Mesendoderm (in vitro differentiated cells): ENCODE measurements around the gene NUP62.
A peak's percentile ranks its signal among the peaks of the same experiment; 100 is the strongest.

ENCODE experiments used
- DNase-seq: peaks from one replicate; pipeline ENCODE4 v3.0.0; 2013
- H2AK5ac ChIP-seq: 2 replicates; pipeline ENCODE4 v1.6.1; 2013; ENCODE audit warnings: low read length, inconsistent platforms
- H2BK120ac ChIP-seq: 2 replicates; pipeline ENCODE4 v1.6.1; 2013; ENCODE audit warnings: low read depth, mild to moderate bottlenecking, low read length, moderate library complexity, mixed read lengths
- H2BK15ac ChIP-seq: replicated peaks from 2 replicates; pipeline ENCODE4 v1.6.1; 2013; ENCODE audit warnings: low read depth, mild to moderate bottlenecking, moderate library complexity
- H2BK5ac ChIP-seq: 2 replicates; pipeline ENCODE4 v1.6.1; 2013; ENCODE audit warnings: low read length, inconsistent platforms
- H3K18ac ChIP-seq: 2 replicates; pipeline ENCODE4 v1.6.1; 2013; ENCODE audit warnings: mild to moderate bottlenecking, low read length, mixed read lengths
- H3K23ac ChIP-seq: one replicate; pipeline ENCODE4 v1.6.1; 2013; ENCODE audit warnings: low read length
- H3K27ac ChIP-seq: 2 replicates; pipeline ENCODE4 v1.5.1; 2013; ENCODE audit warnings: low read depth, mild to moderate bottlenecking, inconsistent platforms, low read length, moderate library complexity
- H3K27me3 ChIP-seq: 2 replicates; pipeline ENCODE4 v1.6.1; 2013; ENCODE audit warnings: low read length, control low read depth, mild to moderate bottlenecking, inconsistent platforms; ENCODE audit not compliant: insufficient read depth, poor library complexity
- H3K36me3 ChIP-seq: 2 replicates; pipeline ENCODE4 v1.6.1; 2013; ENCODE audit warnings: low read length, inconsistent platforms; ENCODE audit not compliant: control insufficient read depth, insufficient read depth
- H3K4ac ChIP-seq: one replicate; pipeline ENCODE4 v1.6.1; 2013; ENCODE audit warnings: low read depth, mild to moderate bottlenecking, low read length, moderate library complexity
- H3K4me1 ChIP-seq: 2 replicates; pipeline ENCODE4 v1.6.1; 2013; ENCODE audit warnings: low read depth, low read length, inconsistent platforms; ENCODE audit not compliant: control insufficient read depth
- H3K4me2 ChIP-seq: 2 replicates; pipeline ENCODE4 v1.6.1; 2013; ENCODE audit warnings: low read length
- H3K4me3 ChIP-seq: 2 replicates; pipeline ENCODE4 v1.5.1; 2013; ENCODE audit warnings: mild to moderate bottlenecking, low read length
- H3K56ac ChIP-seq: one replicate; pipeline ENCODE4 v1.6.1; 2013; ENCODE audit warnings: low read length
- H3K79me1 ChIP-seq: 2 replicates; pipeline ENCODE4 v1.6.1; 2013; ENCODE audit warnings: low read length, inconsistent platforms
- H3K79me2 ChIP-seq: 2 replicates; pipeline ENCODE4 v1.6.1; 2013; ENCODE audit warnings: mild to moderate bottlenecking, low read length; ENCODE audit not compliant: control insufficient read depth, insufficient read depth
- H3K9ac ChIP-seq: 2 replicates; pipeline ENCODE4 v1.6.1; 2013; ENCODE audit warnings: low read length, inconsistent platforms
- H4K5ac ChIP-seq: one replicate; pipeline ENCODE4 v1.6.1; 2013; ENCODE audit warnings: low read length
- H4K8ac ChIP-seq: one replicate; pipeline ENCODE4 v1.6.1; 2013; ENCODE audit warnings: low read depth, mild to moderate bottlenecking, control low read depth, low read length, moderate library complexity
- WGBS: extraction: QIAGEN DNeasy Blood & Tissue Kit; methylation state at CpG from one replicate; pipeline ENCODE4 v1.1.7; 2013; ENCODE audit warnings: low lambda C conversion rate, missing lambda C conversion rate; ENCODE audit not compliant: insufficient coverage; ENCODE audit errors: extremely low coverage; 5-methylcytosine and 5-hydroxymethylcytosine counted together

NUP62 gene

DNA sequence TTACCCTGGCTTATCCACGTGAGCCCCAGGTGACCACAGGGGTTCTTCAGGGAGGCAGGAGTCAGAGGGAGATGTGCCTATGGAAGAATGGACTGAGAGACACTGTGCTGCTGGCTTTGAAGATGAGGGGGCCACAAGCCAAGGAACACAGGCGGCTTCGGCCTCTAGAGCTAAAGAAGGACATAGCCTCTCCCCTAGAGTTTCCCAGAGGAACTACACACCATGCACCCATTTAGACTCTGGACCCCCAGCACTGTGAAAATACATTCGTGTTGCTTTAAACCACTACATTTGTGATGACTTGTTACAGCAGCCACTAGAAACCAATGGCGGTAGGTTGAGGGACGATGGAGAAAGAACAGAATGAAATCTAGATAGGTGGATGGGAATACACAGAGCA is 14.0 kb downstream of the NUP62 start:
- H3K36me3 ChIP-seq, result peaks cover 15% of the 10 kb centered on the region

DNA sequence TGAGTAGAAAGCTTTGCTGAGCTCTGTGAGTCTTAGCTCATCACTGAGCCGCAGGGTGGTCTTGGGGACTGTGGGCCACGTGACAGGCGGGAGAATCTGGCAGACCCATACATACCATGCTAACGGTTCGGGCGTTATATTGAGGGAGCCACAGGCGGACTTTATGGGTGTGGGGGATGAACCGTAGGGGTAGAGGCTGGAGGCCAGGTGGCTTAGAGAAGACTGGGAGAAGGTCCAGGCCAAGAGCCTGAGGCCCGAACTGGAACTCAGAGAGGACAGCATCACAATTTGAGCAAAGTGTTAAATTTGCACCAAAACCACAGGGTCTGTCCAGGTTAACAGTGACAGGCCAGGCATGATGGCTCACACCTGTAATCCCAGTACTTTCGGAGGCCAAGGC is 15.6 kb downstream of the NUP62 start:
- Histone ChIP-seq H3K36me3 (peaks cover 22% of the 10 kb centered on the region), H3K27me3 (no peaks in the 10 kb centered on the region), H3K27ac (no peak overlapping the region)

More for the DNA sequence above, 14.0 kb downstream of the NUP62 start:
- H2AK5ac ChIP-seq, result no peak overlapping the region
- no peak for DNase-seq
- H3K79me1 ChIP-seq, result peaks cover 29% of the 10 kb centered on the region
- H4K8ac ChIP-seq, result no peak overlapping the region
- WGBS, result no CpG with 5 or more reads among the region's 6 CpGs
- no peak overlapping the region for H3K27ac ChIP-seq
- H4K5ac ChIP-seq, result no peak overlapping the region
- H3K56ac ChIP-seq, result no peak overlapping the region
- H2BK120ac ChIP-seq, result no peak overlapping the region
- no peaks in the 10 kb centered on the region for H3K4me1 ChIP-seq
- H2BK15ac ChIP-seq, result no peak overlapping the region
- H3K4ac ChIP-seq, result no peak overlapping the region
- H3K4me2 ChIP-seq, result no peak overlapping the region
- H3K27me3 ChIP-seq, result no peaks in the 10 kb centered on the region
- H3K9ac ChIP-seq, result no peak overlapping the region
- H3K4me3 ChIP-seq, result no peak overlapping the region
- H2BK5ac ChIP-seq, result no peak overlapping the region
- peaks cover 28% of the 10 kb centered on the region for H3K79me2 ChIP-seq
- H3K23ac ChIP-seq, result no peak overlapping the region
- no peak overlapping the region for H3K18ac ChIP-seq

DNA sequence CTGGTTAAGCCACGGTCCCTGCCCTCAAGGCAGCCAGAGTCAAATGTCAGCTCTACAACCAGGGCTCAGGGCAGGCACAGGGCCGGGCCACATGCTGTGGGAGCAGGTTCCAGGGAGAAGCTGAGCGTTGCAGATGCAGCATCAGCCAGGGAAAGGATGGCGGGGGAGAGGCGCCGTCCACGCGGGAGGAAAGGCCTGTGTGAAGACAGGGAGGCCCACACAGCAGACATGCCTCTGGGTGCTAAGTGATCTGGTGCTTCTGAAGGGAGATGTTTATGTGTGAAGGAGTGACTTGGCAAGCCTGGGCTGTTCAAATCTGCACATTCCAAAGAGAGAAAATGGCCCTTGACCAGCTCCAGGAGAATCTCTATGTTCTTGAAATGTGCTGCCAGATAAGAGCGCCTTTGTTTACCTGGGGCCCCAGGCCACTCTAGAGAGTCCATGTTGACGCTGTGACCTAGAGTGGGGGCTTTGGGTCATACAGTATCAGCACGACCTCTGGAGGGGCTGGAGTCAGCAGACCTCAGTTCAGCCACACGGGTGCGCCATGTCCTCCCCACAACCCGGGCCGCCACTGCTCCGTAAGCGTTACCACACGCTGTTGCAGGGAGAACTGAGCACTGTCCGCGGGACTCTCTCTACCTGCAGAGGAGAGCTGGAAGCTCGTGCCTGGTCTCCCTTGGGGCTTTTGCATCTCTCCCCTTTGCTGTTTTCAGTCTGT is 16.2 kb downstream of the NUP62 start:
- no CpG with 5 or more reads among the region's 21 CpGs for WGBS
- peak; percentile 53 for DNase-seq
- Histone ChIP-seq H3K56ac (no peak overlapping the region), H4K5ac (no peak overlapping the region), H3K4ac (no peak overlapping the region), H3K4me3 (no peak overlapping the region), H3K79me1 (peaks cover 21% of the 10 kb centered on the region), H2BK5ac (no peak overlapping the region), H2AK5ac (no peak overlapping the region), H3K18ac (no peak overlapping the region), H2BK120ac (no peak overlapping the region), H3K36me3 (peaks cover 24% of the 10 kb centered on the region), H4K8ac (no peak overlapping the region), H2BK15ac (no peak overlapping the region), H3K79me2 (peaks cover 18% of the 10 kb centered on the region), H3K4me1 (no peaks in the 10 kb centered on the region), H3K23ac (no peak overlapping the region), H3K9ac (no peak overlapping the region), H3K4me2 (no peak overlapping the region), H3K27me3 (no peaks in the 10 kb centered on the region), H3K27ac (no peak overlapping the region)

More for the DNA sequence above, 15.6 kb downstream of the NUP62 start:
- Histone ChIP-seq H3K4ac (no peak overlapping the region), H3K4me3 (no peak overlapping the region), H4K5ac (no peak overlapping the region), H2AK5ac (no peak overlapping the region), H3K18ac (no peak overlapping the region), H3K4me1 (no peaks in the 10 kb centered on the region), H3K4me2 (no peak overlapping the region), H3K56ac (no peak overlapping the region), H3K9ac (no peak overlapping the region), H3K79me2 (peaks cover 21% of the 10 kb centered on the region), H3K23ac (no peak overlapping the region), H2BK15ac (no peak overlapping the region), H2BK5ac (no peak overlapping the region), H2BK120ac (no peak overlapping the region), H4K8ac (no peak overlapping the region), H3K79me1 (peaks cover 24% of the 10 kb centered on the region)
- DNase-seq, result no peak
- WGBS, result no CpG with 5 or more reads among the region's 10 CpGs

DNA sequence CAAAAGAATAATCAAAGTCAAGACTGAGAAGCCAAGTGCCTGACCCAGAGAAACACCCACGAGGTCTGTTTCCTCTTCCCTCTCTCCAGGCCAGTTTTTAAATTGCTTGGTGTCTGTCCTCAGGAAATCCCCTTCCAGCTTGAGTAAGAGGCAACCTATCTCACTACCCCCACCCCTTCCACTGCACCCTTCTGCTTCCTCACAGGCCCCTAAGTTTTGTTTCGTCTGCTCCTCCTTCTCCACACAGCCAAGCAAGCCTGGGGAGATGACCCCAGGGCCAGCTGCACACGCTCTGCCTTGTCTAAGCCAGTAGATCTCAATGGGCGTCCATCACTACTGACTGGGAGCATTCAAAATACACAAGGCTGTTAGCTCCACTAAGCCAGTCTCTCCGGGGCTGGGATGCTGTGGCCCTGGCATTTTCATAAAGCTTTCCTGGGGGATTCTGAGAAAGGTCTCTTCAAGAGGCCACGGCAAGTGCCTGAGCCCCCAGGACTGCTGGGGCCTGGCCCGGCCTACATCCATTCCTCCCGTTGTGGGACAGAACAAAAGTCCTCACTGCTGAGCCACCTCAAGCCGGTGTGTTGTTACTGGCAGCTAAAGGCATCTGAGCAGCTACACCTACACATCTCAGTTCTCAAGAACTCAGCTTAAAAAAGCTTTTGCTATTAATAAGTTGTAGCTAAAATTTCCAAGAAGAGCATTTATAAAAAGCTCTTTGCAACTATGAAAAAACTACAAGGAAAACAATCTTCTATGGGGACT is 17.7 kb downstream of the NUP62 start:
- H4K5ac ChIP-seq, result no peak overlapping the region
- H3K9ac ChIP-seq, result no peak overlapping the region
- H3K4me3 ChIP-seq, result no peak overlapping the region
- no CpG with 5 or more reads among the region's 9 CpGs for WGBS
- H4K8ac ChIP-seq, result no peak overlapping the region
- no peak overlapping the region for H3K4me2 ChIP-seq
- no peaks in the 10 kb centered on the region for H3K4me1 ChIP-seq
- no peak overlapping the region for H2AK5ac ChIP-seq
- no peak overlapping the region for H3K18ac ChIP-seq
- peaks cover 11% of the 10 kb centered on the region for H3K79me2 ChIP-seq
- H3K27me3 ChIP-seq, result no peaks in the 10 kb centered on the region
- H2BK5ac ChIP-seq, result no peak overlapping the region
- H3K4ac ChIP-seq, result no peak overlapping the region
- H3K36me3 ChIP-seq, result peaks cover 27% of the 10 kb centered on the region
- no peak overlapping the region for H2BK15ac ChIP-seq
- DNase-seq, result no peak
- H3K79me1 ChIP-seq, result peaks cover 18% of the 10 kb centered on the region
- no peak overlapping the region for H3K56ac ChIP-seq
- H2BK120ac ChIP-seq, result no peak overlapping the region
- no peak overlapping the region for H3K27ac ChIP-seq
- no peak overlapping the region for H3K23ac ChIP-seq

DNA sequence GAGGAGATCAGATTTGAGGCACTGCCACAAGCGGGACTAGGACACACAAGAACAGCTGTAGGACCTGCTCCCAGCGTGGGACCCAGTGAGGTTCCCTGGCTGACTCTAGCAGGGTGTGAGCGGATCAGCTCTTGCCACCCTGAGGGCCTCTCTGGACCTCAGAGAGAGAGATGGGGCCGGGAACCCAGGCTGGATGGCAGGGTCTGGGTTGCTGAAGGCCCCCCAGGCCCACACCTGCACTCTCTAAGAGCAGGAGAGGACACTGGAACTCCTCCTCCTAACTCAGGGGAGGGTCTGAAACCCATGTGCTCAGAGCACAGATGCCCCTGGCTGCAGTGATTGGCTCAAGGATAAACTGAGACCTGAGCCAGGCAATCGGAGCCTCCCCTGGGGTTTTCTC is 19.1 kb downstream of the NUP62 start:
- Histone ChIP-seq H3K18ac (no peak overlapping the region), H3K23ac (no peak overlapping the region), H3K27me3 (no peaks in the 10 kb centered on the region), H2BK15ac (no peak overlapping the region), H3K79me2 (peaks cover 4% of the 10 kb centered on the region), H2BK120ac (no peak overlapping the region), H3K4me2 (no peak overlapping the region), H3K36me3 (peaks cover 20% of the 10 kb centered on the region), H3K4me1 (no peaks in the 10 kb centered on the region), H3K56ac (no peak overlapping the region), H3K9ac (no peak overlapping the region), H3K79me1 (peaks cover 9% of the 10 kb centered on the region), H4K8ac (no peak overlapping the region), H3K4ac (no peak overlapping the region), H2BK5ac (no peak overlapping the region), H2AK5ac (no peak overlapping the region), H3K4me3 (no peak overlapping the region), H4K5ac (no peak overlapping the region), H3K27ac (no peak overlapping the region)
- WGBS, result no CpG with 5 or more reads among the region's 5 CpGs
- no peak for DNase-seq
